NCI-H1092 (cell line): ENCODE results near the gene NUMBL.

Experiments
- DNase-seq: peaks from one replicate; lab custom pipeline; 2025; lab: John Stamatoyannopoulos, UW

NUMBL gene

DNA sequence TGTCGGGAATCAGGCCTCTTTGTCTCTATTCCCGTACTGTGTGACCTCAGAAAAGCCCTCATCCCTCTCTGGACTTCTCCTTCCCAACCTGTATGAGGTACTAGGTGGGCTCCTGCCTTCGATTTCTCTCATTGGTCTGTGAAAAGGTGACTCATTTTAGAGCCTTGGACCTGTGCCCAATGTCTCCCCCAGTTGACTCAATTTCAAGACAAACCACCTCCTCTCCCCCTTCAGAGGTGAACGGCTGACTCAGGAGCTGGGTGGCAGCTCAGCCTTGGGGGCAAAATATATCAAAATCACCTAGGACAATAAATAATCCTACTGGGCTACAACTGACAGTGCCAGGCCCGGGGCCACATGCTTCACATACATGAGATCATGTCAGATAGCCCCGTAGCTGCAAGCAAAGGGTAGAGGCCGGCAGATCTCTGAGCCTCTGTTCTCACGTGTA, 25.6 kb upstream of the NUMBL start:
- DNase-seq = no peak

DNA sequence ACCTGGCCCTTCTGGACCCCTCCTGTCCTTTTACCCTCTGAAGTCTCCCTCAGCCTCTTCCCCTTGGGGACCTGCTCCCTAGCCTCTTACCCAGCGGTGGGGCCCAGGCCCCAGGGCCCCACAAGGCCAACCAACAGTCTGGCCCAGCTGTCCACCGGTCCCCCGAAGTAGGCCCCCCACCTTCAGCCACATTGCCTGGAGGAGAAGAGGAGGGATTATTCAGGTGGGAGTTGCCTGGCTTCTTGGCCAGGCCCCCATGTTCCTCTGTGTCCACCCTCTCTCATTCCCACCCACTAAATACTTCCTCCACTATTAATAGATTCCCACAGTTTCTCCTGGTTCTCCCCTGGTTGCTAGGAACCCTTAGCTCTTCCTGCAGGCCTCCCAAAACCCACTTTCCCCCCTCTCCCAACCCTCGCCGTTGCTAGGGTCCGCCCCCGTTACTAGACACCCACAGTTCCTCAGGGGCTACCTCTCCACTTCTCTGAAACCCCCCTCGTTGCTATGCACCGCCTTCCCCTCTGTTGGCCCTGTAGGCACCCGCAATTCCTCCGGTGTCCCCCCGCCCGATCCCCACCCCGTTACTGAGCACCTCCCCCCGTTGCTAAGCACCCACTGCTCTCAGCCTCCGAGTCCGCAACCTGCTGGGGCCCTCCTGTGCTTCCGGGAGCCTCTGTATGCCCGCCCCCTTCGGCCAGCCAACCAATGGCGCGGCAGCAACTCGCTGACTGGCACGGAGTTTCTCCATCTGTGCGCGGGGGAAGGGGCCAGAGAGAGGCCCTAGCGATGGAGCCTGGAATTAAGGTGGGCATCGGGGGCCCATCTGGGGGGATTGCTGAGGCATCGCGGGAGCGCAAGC, 24.2 kb upstream of the NUMBL start:
- DNase-seq = peak; percentile 87

DNA sequence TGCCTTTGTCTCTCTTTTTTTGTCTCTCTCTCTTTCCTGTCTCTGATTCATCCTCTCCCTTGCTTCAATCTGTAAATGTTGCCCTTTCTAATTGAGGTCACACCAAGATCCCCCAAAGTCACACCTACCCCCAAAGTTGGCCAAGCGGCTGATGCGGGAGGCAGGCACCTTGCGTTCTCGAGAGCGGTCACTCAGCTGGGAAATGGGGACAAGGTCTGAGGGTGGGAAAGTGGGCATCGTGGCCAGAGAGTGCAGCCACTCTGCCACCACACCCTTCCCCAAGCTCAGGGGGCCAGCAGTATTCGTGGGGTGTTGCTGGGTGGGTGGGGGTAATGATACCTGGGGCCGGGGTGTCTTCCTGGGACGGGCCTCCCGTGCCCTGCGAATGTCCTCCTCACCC, 23.5 kb upstream of the NUMBL start:
- DNase-seq = no peak

DNA sequence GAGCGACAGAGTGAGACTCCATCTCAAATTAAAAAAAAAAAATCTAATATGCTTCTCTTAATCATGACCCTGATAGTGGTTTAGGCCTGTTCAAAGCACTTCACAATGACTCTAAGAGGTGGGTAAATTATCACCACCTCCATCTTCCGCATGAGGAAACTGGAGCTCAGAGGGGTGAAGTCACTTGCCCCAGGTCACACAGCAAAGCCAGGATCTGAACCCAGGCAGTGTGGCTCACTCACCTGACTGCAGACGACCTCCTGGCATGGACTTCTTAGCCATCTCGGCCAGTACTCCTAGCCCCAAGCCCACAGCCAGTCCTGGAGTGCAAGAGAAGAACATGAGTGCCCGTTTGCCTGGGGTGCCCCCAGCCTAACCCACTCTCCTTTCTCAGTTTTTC, 19.4 kb upstream of the NUMBL start:
- no peak for DNase-seq

DNA sequence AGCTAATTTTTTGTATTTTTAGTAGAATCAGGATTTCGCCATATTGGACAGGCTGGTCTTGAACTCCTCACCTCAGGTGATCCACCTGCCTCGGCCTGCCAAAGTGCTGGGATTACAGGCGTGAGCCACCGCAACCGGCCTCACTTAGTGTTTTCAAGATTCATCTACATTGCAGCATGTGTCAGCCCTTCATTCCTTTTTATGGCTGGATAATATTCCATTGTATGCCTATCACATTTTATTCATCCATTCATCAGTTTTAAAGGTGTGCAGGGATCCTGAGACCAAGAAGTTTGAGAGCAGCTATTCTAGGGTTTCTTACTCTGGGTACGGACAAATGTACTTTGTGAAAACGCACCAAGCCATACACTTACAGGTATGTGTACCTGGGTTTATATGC, 17.2 kb upstream of the NUMBL start:
- no peak for DNase-seq

DNA sequence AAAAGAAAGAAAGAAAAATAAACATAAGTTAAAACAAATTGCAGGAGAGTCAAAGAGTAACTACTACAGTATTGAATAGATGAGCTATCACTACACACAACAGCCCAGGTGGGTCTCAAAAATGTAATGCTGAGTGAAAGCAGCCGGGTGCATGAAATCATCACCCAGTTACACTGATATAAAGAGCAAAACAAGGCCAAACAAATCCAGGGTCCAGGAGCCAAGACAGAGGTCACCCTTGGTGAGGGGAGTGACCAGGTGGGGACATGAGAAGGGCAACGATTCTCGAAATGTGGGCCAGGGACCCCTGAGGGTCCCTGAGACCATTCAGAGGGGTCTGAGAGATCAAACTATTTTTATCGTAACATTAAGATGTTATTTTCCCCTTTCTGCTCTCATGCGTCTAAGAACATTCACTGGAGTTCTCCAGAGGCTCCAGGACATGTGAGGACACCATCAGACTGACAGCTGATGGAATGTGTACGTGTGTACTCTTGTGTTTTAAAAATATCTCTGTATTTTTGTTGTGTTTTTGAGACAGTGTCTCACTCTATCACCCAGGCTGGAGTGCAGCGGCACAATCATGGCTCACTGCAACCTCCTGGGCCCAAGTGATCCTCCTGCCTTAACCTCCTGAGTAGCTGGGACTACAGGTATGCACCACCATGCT, 15.6 kb upstream of the NUMBL start:
- DNase-seq = no peak

DNA sequence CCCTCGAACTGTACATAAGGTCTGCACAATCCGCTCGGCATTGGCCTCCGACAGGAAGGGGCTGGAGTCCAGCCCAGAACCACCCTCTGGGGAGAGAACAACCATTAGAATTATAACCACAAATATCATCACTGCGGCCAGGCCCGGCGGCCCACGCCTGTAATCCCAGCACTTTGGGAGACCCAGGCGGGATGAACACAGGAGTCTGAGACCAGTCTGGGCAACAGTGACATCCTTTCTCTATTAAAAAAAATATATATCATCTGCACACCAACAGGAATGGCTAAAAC, 14.9 kb upstream of the NUMBL start:
- no peak for DNase-seq

DNA sequence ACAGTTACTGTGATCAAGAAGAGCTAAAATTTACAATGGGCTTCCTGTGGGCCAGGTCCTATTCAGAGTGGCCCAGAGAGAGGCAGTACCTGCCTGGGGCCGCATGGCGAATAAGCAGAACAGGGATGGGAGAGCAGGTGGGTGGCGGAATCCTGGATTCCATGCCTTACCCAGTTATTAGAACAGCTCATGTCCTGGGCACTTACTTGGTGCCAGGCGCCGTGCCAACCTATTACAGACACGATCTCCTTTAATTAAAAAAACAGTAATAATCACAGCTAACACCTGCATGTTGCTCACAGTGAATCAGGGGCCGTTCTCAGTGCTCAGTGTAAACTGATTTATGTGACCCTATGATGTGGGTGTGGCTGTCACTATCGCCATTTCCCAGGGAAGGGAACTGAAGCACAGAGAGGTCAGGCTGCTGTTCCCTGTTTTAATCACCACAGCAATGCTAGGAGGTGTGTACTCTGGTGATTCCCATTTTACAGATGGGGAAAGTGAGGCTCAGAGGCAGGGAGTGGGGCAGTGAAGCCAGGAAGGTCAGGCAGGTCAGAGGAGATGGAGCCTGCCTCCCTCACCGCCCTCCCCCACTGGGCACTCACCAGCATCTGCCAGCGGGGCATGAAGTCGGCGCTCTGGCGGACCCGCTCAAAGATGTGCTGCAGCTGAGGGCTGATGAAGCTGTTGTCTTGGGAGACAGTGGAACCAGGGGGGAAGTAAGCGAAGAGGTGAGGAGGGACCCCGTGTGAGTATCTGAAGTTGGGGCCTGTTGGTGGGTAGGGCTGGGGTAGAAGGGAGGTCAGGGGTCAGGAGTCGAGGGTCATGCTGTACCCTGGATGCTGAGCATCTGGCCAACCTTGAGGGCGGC, 14.3 kb upstream of the NUMBL start:
- DNase-seq = no peak

DNA sequence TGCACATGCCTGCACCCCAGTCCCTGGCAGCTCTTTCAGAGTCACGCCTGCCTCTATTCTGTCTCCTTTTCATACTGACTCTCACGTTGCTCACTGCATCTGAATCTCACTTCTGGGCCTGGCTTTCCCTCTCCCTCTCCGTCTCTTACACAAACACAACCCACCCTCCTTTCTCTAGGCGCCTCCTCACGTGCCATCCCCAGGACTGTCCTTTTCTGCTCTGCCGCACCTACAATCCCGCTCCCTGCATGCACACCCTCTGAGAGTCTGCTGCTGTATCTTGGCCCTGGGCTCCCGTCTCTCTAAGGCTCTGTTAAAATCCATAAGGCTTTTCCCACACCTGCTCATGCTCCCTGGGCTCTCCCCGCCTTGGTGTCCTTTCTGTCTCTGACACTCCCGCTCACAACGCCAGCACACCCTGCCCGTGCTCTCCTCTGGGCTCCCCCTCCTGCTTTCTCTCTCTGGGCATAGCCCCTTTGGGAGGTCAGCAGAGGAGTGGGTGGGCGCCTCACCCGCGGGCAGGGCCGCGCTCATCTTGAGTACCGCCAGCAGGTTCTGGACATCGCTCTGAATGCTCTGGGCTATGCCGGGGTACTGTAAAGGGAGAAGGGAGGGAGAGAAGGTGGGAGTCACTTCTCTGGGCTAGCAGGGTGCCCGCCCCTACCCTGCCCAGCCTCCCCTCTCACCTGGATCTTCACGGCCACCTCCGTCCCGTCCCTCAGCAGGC, 12.7 kb upstream of the NUMBL start:
- DNase-seq = no peak

DNA sequence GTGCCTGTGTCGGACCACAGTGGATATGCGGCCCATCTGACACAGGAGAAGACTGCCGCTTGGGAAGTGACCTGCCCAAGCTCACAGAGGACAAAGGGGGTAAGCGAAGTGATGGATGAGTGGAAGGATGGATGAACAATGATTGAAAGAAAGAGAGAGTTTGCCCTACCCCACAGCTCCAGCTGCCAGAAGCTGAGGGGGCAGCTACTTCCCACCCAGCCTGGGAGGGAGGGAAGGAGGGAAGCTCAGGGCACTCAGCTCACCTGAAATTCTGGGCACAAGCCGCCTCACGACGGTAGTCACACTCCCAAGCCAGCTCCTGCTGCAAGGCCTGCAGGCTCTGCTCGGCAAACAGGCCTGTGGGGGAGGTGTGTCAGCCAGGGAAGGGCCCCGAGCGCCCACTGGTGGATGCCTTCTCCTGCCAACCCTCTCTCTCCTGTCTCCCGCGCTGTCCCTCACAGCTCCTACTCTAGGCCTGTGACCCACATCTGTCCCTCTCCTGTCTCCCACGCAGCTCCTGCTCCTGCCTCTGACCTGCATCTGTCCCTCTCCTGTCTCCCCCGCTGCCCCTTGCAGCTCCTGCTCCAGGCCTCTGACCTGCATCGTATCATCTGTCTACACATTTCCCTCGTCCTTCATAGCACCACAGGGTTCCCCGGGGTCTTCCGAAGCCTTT, 12.0 kb upstream of the NUMBL start:
- DNase-seq = no peak

DNA sequence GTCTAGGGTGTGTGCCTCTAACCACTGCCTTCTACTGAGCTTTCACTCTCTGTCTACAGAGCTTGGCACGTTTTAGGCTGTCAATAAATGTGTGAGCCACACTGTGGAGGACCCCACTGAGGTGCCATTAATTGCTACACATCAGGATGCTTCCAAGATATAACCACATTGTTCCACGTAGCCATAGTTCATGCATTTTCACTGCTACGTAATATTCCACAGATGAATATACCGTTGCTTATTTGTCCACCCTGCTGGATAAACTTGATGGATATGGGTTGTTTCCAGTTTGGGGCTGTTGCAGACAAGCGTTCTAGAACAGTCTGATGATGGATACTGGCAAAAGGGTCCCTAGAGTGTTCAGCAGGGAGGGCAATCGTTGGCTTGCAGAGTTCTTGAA, 11.3 kb upstream of the NUMBL start:
- no peak for DNase-seq

DNA sequence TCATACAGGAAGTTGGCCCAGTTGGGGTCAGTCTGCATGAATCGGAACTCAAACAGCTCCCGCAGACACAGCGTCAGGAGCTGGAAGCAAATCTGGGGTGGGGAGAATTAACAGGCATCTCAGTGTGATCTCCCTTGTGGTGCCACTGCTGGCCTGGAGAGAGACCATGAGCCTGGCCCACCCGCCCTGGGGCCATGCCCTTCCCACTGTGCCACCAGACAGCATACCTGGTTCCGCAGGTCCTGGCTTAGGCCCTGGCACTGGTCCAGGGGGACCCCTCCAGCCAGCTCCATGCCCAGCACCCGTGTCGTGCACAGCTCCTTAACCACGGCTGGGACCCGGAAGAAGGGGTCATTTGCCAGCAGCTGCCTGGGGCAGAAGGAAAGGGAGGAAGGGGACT, 9.6 kb upstream of the NUMBL start:
- no peak for DNase-seq

DNA sequence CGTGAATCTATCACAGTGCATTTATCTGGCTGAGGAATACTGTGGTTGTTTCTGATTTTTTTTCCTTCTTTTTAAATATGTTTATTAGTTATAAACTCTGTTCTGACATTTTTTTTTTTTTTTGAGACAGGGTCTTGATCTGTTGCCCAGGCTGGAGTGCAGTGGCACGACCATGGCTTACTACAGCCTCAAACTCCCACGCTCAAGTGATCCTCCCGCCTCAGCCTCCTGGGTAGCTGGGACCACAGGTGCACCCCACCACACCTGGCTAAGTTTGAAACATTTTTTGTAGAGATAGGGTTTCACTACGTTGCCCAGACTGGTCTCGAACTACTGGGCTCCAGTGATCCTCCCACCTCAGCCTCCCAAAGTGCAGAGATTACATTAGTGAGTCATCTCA, 6.6 kb upstream of the NUMBL start:
- no peak for DNase-seq

DNA sequence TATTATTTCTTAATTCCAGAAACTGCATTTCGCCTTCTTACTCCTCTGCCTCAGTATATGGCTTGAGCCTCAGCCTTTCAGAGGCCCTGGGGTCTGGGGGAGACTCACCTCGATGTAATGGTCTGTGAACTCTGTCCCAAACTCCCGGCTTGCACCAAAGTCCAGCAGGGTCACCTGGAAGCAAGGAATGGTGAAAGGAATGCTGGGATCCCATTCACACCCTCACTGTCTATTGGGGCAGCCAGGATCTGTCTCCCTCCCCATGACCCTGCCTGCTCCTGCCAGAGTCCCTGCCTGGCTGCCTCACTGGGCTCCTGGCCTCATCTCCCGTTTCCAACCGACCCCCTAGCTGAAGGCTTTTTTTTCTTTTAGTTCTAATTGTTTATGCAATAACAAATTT, 5.4 kb upstream of the NUMBL start:
- no peak for DNase-seq

DNA sequence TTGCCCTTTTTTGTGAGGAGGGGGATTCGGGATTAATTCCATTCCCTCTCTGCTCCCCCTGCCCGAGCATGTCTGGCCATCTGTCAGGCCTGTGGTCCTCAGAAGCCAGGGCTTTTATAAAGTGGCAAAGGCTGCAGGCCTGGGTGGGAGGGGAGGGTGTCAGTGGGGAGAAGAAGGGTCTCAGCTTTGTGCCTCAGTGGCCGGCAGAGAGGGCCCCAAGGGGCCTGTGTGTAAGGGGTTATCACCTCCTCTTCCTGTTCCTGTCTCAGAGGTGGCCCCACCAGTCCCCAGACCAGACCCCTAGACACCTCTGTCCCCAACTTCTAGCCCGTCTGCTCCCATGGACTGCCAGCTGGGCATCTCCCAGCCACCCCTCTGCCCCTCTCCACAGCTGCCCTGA, 3.4 kb upstream of the NUMBL start:
- DNase-seq = no peak

DNA sequence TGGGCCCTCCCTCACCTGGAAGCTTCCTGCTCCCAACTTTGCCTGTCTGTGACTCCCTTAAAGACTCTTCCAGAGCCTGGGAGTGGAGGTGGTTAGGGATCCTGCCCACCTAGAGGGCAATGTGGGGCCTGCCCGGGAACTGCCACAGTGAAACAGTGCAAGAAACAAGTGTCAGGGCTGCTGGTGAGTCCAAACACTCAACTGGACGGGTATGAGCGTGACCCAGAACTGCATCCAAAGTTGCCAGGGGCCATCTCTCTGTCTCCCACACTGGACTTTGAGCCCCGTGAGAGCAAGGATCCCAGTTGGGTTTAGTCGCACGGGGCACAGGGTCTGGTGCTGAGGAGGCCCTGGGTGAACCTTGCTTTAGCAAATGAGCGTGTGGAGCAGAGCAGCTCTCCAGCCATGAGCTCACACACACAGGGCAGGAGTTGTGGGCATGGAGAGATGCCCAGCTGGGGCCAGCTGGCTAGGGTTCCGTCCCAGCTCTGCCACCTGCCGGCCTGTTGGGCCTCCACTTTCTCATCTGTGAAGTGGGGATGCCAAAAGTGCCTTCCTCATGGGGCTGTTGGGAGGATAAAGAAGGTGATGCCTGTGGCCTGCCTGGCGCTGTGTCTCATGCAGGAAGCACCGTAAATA, 2.8 kb upstream of the NUMBL start:
- DNase-seq = no peak

DNA sequence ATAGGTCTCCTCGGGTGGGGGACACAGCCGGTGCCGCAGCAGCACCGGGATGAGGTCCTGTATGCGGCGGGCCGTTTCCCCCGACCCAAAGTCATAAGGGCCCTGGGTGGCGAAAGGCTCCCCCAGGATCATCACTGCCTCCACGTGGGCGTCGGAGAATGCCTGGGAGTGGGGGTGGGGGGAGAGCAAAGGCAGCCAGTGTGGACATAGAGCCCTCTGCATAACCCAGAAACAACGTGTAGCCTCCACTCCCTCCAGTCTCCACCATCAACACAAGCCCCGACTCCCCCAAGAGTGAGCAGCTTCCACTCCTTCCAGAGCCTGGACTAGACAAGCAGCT, 1.7 kb upstream of the NUMBL start:
- no peak for DNase-seq

DNA sequence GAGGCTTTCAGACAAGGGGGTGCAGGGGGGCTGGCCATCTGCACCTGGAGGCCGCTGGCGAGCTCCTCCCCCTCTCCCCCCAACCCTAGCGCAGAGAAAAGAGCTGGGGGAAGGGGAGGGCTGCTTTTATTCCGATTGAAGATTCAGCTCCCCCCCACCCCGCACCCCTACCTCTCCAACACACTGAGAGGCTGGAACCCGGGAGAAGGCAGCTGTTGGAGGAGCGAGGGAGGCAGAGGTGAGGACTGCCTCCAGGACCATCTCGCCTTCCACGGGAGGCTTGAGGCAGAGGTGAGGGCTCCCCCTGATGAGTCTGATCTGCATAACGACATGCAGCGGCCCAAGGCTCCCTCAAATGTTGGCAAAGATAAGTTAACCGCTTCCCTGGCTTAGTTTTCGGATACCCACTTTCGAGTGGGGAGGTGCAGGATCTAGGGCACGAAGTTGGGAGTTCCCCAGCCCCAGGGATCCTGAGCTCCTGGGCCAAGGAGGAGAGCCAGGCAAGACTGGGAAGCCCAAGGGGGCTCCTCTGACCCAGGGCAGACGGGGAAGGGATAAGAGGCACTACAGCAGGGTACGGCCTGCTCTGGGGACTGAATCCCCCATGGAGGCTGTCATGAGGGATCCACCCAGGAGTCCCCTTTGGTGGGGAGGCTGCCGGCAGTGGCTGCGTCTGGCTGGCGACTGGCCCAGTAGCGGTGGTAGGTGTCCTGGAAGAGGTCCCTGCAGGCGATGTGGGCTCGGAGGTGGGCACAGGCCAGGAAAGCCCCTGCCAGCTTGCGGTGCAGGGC, 1.2 kb upstream of the NUMBL start:
- no peak for DNase-seq

DNA sequence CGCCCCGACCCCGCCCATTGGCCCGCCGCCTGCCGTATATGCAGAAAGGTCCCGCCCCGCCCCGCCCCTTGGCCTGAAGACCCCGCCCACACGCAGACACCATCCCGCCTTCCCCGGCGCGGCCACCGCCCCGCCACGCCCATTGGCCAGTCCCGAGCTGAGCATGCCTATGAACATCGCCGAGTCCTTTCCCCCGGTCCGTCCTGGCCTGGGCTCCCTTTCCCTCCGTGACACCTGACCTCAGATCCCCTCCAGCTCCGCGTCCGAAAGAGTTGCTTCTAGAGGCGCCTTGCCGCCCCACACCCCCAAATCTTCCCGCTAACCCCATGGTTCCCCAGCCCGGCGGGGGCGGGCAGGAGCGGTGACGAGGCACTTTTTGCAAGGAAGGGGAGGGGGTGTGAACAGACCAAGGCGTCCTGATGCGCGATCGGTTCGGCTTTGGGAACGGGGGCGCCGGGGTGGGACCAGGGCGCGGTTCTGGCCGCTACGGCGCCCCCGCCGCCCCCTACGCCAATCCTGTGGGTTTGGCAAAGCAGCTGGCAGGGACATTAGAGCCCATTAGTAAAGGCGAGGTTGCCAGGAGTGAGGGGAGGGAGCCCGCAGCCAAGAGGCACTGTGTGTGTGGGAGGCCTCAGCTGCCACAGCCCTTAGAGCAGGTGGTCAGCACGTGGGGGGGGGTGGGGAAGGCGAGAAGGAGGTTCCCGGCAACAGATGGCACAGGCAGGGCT, 406 bp upstream of the NUMBL start:
- DNase-seq = peak; percentile 78
